ENCODE data around the gene TFAP2A.

Gene TFAP2A

DNA sequence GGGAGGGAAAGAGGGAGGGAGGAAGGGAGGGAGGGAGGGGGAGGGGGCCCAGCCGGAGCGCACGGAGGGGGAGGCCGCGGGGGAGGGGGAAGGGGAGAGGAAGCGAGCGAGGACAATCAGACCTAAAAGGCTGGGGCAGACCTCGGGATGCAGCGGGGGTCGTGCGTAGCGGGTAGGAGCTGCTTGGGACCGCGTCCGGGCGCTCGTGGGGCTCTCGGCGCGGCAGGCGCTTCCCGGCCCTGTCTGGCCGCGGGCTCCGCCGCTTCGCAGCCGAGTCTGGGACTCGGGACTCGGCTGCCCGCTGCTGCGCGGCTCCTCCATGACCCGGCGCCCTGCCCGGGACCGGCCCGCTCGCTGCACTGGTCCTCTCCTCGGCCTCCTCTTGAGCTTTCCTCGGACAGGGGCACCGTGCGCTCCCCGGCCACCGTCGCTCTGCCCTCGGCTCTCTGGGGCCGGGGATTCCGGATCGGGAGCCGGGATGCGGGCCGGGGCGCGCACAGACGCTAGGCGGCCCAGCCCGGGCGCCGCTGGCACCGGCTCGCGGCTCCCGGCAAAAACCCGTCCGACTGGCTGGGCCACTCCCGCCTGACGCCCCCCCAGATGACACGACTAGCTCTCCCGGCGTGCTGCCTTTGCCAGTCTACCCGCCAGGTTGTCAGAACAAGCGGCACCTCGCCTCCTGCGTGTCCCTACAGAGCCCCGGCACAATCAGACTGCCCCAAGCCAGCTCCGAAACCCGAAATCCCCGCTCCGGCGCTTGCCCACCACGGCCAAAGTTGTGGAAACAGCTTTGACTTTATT is 2.2 kb downstream of the TFAP2A start:
- DNase-seq: peak in 2 of 3 experiments; percentile 79 to 89

GRCh38 chr6:10411971-10412460 is 2.9 kb downstream of the TFAP2A start:
- peak; percentile 44 to 93 (median 89) for DNase-seq

GRCh38 chr6:10411131-10411970 is 3.5 kb downstream of the TFAP2A start:
- peak in 2 of 3 experiments; percentile 64 to 84 for DNase-seq

DNA sequence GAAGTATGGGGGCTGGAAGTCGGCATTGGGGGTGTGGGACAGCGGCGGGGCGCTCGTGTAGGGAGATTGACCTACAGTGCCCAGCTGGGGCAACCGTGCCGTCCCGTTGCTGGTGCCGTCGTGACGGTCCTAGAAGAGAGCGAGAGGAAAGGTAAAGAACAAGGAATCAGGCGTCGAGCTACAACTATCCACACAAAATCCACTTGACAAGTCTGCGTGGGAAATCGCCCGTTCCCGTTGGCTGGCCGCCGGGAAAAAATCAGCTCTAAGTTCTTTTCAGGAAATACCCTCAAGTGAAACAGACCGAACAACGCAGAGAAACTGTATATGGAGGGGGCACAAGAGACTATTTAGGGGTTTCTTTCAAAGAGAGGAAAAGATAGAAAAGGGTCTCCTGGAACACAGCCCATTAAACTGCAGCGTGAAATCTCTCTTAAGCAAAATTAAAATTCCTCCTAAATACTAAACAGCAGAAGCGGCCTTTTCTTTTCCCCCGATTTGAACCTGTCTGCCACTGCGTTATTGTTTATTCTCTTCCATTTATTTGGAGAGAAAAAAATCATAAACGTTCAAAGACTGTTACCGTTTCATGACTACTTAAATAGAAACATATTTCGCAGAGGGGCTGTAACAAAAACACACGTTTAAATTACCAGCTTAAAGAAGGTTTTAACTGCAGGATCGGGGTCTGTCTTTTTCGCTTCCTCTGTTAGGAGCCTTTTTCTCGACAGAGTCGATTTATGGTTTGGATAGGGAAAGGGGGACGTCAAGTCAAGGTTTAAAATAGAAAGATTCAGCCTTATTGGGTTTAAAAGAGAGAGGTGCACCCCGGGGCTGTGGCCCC is 4.4 kb downstream of the TFAP2A start:
- DNase-seq: peak in 2 of 3 experiments; percentile 46 to 60

DNA sequence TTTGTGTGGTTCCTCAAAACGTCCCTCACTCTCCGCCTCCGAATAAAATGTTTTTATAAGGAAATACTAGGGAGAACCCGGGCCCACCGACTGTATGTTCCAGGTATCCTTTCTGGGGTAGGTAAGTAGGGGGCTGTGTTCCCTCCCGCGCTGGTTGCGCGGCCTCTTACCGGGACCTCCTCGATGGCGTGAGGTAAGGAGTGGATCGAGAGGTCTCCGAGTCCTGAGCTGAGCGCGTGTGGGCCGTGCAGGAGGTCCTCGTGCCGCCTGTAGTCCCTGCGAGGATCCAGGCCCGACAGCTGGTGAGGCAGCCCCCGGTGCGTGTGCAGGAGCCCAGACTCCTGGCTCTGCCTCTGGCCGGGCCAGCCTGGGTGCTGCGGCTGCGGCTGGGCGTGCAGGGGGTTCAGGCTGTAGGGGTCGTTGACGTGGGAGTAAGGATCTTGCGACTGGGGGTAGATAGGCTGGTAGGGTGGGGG is 5.1 kb downstream of the TFAP2A start:
- DNase-seq: no peak

GRCh38 chr6:10409233-10409721 is 5.6 kb downstream of the TFAP2A start:
- DNase-seq: no peak

DNA sequence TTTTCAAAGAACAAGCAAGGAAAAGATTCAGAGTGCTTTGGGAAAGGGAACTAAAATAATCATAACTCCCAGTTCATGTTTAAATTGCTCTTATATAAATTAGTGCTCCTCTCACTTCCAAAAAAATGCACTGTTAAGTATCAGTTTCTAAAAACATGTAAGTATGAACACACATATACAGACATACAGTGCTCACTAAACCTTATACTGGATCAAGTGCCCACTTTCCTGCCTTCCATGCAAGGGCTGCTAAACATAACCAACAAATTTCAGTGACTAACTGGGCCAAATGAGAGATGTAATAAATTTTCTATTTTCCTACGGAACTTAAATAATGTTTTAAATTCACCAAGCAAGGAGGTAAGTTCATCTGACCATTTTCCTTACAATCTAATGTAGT is 6.4 kb downstream of the TFAP2A start:
- no peak for DNase-seq

DNA sequence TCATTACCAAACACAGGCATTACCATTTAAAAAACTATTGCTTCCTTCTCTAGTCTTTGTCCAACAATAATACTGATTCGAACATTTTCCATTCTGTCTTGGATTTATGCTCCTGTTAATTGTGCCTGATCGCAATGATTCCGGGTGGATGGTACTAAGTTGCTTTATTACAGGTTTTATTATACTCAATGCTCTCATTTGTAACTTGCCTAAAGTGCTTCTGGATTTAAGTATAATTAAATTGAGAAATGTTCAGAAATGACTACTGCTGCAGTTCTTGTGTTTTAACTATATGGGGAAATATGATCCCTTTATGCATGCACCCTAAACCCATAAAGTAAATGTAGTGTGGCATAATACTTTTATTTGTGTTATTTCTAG is 7.2 kb downstream of the TFAP2A start:
- DNase-seq: no peak

GRCh38 chr6:10407018-10407673 is 7.7 kb downstream of the TFAP2A start:
- DNase-seq: no peak

DNA sequence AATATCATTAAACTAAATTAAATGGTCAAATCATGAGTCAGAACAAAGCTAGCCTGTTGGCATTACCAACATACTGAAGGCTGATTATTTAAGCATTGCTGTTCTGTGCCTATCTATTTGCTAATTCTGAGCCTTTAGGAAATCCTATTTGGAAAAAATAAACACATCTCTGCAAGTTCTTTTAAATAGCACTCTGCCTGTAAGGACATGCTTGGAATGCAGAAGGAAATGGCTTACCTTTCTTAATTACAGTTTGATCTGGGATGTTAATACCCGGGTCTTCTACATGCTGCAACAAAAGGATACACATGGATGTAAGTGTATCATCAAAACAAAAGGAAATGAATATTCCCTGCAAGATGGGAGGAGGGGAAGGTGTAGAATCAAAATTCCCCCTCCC is 8.3 kb downstream of the TFAP2A start:
- no peak for DNase-seq

DNA sequence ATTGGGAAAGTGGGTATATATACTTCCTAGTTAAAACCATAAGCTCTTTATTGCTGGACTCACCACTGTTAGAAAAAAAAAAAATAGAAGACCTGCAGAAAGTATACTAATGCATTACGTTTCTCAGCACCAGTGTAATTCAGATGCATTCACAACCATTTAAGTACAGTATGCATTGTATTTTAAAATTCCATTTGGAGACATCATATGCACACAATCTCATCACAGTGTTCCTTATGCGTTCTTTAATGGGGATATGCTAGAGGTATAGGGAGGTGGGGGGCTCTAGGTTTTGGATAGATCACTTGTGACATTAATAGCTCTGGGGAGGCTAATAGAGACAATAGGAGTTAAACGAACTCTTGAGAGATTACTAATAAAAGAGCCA is 9.4 kb downstream of the TFAP2A start:
- peak in 1 of 3 experiments; percentile 59 for DNase-seq

DNA sequence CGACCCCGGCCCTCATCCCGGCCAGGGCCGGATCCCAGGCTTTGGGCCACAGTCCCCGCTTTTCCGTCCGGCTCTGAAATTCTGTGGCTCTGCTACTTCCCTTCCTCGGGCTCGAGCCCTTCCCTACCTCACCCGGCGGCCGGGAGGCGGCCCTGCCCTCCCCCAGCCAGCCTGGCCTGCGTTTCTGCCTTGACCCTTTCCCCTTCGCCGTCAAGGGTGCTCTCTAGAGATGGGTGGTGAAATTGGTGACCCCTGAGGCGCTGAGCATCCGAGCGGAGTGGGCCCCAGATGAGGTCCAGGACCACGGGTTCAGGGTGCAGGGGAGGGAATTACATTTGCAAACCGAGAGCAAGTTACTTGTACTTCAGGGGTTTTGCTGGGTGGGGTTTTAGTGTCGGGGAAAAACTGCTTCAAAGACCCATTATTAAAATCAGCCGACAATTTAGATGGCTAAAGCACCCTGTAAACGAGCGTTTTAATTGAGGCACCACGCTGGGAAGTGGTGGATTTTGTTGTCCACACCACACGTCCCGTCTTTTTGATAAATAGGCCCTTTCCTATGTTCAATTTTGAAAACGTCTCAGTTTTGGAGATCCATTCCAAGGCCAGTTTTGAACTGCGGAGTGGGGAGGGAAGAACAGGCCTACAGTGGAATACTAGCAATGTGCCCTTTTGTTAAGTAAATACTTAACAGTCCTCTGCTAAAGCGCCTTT is 9.9 kb downstream of the TFAP2A start:
- DNase-seq: peak in 2 of 3 experiments; percentile 79

DNA sequence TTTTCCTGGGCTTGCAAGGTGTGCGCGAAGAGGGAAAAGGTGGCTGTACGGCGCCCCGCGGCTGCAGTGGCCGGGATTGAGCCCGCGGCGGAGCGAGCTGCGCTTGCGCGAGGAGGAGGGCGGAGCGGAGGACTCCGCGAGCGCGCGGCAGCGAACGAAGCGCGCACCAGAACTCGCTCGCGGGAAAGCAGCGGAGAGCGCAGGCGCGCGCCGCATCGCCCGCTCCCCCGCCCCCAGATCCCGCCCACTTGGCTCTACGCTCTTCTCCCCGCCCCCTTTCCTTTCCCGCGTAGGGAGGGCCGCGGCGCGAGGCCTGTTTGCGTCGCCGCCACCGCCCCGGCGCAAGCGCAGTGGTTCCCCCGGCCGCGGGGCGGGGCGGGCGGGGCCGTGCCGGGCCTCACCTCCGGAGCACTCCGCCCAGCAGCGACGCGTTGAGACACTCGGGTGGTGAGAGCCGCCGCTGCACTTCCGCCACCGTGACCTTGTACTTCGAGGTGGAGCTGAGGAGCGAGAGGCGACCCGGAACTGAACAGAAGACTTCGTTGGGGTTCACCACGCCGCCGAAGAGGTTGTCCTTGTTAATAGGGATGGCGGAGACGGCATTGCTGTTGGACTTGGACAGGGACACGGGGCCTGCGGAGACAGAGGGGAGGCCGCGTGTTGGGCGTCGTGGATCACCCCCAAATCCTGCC is 10.6 kb downstream of the TFAP2A start:
- peak; percentile 98 for DNase-seq

- DNase-seq: no peak
Observed at GRCh38 chr6:10403385-10404106, 11.3 kb downstream of the TFAP2A start.

- DNase-seq: no peak
Observed at GRCh38 chr6:10402648-10403311, 12.1 kb downstream of the TFAP2A start.

DNA sequence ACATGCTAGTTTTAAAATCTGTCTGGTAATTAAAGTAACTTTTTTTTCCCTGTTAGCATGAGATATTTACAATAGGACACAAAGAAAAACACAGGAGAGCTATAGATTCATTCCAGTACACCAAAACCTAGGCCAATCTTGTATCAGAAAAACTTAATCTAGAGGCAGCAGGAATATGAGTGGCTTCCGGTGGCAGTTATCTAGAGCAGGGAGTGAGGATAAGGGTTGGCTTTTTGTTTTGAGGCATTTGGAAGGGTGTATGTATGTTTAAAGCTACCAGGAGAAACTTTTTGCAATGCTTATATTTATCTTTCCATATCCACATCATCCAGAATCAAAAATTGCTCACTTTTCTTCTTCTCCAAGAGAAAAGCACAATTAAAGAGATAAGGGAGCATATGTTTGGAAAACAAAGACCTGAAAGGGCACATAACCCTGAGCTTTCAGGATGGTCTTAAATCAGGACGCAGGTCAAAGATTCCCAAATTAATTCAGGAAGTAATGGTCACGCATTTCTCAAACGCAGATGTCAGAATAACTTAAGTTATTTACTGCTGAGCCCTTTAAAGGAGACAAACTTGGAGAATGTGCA is 13.1 kb downstream of the TFAP2A start:
- no peak for DNase-seq

GRCh38 chr6:10401004-10401536 is 13.8 kb downstream of the TFAP2A start:
- no peak for DNase-seq

- DNase-seq: no peak
Observed at GRCh38 chr6:10400330-10400729, 14.5 kb downstream of the TFAP2A start.

GRCh38 chr6:10399451-10399850 is 15.4 kb downstream of the TFAP2A start:
- DNase-seq: no peak
